Activated naive CD8-positive, alpha-beta T cell (primary cell): ENCODE measurements around the gene PTPN5.
"Not testable (repeated sequence)": the region's sequence is repeated elsewhere in the genome, so short reads cannot be mapped to it uniquely, and the experiment has no call there.

ENCODE experiments used
- H3K27ac Mint-ChIP-seq: one replicate; pipeline ENCODE4 v1.8.0; 2021; ENCODE audit warnings: mixed read lengths
- H3K27me3 Mint-ChIP-seq: one replicate; pipeline ENCODE4 v1.8.0; 2021; ENCODE audit warnings: mixed read lengths
- H3K36me3 Mint-ChIP-seq: one replicate; pipeline ENCODE4 v1.8.0; 2021; ENCODE audit warnings: mixed read lengths
- H3K4me1 Mint-ChIP-seq: one replicate; pipeline ENCODE4 v1.8.0; 2021; ENCODE audit warnings: low read depth, mixed read lengths
- H3K4me3 Mint-ChIP-seq: one replicate; pipeline ENCODE4 v1.8.0; 2021; ENCODE audit warnings: mild to moderate bottlenecking, mixed read lengths
- H3K9me3 Mint-ChIP-seq: one replicate; pipeline ENCODE4 v1.8.0; 2021; ENCODE audit warnings: low read depth, mixed read lengths

The PTPN5 gene

DNA sequence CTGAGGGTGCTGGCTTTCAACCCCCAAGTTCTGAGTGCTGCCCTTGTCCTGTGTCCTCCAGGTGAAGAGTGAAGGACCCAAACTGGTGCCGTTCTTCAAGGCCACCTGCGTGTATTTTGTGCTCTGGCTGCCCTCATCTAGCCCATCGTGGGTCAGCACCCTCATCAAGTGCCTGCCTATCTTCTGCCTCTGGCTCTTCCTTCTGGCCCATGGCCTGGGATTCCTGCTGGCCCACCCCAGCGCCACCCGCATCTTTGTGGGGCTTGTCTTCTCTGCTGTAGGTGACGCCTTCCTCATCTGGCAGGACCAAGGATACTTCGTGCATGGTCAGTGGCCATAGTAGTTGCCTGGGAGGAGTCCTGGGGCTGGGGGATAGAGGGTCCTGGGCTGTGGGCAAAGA lies 90.7 kb downstream of the PTPN5 start:
- peaks cover 26% of the 10 kb centered on the region for H3K4me1 Mint-ChIP-seq
- H3K27ac Mint-ChIP-seq, result no peak overlapping the region
- H3K36me3 Mint-ChIP-seq, result no peaks in the 10 kb centered on the region
- peak overlapping the region; percentile 50 for H3K4me3 Mint-ChIP-seq
- no peaks in the 10 kb centered on the region for H3K27me3 Mint-ChIP-seq
- H3K9me3 Mint-ChIP-seq, result no peaks in the 10 kb centered on the region

DNA sequence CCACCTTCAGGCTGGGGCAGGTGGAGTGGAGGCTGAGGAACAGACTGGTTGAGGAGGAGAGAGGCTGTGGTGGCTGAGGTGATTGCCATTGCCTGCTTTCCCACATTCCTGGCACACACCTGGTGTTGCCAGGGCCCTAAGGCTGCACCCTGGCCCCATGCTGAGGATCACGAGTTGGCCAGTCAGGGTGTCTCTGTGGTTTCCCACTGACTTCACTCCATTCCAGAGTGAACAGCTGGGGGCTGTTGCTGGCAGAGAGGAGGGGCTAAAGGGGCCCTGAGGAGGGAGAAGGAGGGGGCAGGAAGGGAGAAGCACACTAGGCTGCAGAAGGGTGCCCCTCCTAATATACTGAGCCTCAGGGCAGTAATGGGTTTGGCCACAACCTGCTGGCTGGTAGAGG lies 91.2 kb downstream of the PTPN5 start:
- Mint-ChIP-seq H3K9me3 (no peaks in the 10 kb centered on the region), H3K27me3 (no peaks in the 10 kb centered on the region), H3K4me3 (peak overlapping the region; percentile 83), H3K27ac (no peak overlapping the region), H3K4me1 (peaks cover 21% of the 10 kb centered on the region), H3K36me3 (no peaks in the 10 kb centered on the region)

DNA sequence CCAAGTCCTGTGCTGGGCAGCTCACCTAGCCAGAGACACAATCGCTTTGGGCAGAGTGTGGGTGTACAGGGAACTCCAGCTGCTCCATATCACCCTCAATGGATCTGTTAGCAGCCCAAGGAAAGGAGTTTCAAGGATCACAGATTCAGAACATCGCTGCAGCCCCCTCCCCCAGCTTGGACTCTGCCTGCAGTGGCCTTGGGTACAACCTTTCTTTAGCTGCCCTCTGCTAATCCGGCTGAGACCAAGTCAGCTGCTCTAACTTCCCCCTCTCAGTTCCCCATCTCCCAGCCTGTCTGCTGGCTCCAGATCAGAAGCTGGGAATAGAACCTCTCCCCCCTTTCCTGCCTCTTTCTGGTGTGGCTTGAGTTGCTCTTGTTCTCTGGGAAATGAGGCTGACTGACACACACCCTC lies 91.7 kb downstream of the PTPN5 start:
- Mint-ChIP-seq H3K4me3 (peak overlapping the region; percentile 83), H3K36me3 (no peaks in the 10 kb centered on the region)

DNA sequence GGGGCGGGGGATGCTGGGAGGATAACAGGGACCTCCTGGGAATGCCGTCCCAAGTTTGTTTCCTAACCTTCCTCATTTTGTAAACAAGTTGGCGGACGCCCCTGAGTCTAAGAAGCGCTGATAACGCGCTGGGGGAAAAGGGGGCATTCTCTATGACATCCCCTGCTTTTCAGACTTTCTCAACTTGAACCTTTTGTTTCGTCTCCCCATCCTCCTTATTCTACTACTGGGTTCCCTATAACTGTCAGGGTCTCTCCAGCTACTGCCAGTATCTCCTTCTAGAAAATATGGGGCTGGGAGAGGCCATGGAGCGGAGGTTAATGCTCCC lies 92.4 kb downstream of the PTPN5 start:
- H3K36me3 Mint-ChIP-seq, result no peaks in the 10 kb centered on the region

More for the DNA sequence above, 91.7 kb downstream of the PTPN5 start:
- H3K9me3 Mint-ChIP-seq, result no peaks in the 10 kb centered on the region
- H3K27me3 Mint-ChIP-seq, result no peaks in the 10 kb centered on the region
- H3K4me1 Mint-ChIP-seq, result peaks cover 16% of the 10 kb centered on the region
- no peak overlapping the region for H3K27ac Mint-ChIP-seq

DNA sequence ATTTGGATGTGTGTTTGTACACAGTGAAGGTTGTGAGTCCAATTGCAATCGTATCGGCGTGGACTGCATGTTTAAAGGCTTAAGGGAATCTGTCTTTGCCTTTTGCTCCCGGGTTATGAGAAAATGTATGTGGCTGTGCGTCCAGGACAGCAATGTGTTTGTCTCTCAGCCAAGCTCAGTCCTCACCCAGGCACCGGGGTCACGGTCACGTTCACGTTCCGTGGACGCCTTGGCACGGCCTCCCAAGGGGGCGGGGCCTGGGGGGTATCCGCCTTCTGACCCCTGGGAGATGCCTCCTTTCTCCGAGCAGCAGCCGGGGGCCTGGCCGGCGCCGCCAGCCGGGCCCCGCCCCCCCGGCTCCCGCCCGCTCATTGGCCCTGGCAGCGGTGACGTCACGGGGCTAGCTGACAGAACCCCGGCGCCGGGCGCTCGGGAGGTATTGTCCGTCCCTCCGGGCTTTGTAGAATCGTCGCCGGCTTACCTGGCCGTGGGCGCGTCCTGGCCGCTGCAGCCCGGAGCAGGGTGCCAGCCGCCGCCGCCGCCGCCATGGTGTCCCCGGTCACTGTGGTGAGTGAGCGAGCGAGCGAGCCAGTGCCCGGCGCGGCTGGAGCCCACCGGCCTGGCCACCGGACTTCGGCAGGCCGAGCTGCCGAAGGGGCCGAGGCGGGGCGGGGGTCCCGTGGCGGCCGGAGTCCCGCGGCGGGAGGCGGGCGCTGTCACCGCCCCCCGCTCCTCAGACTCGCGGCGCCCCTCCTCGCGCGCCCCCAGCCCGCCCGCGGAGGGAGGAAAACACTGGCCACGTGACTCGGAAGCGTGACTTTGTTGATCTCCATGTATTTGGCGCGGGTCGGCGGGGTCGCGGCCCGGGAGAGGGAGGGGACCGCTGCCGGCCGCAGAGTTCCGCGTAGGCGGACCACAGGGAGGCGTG lies 93.0 kb downstream of the PTPN5 start, which contains the start of gene TMEM86A:
TSS of gene TMEM86A (plus strand) at position 439 of the 928 bp plus-strand sequence. CDS start at position 547, 108 bp downstream.
- Mint-ChIP-seq H3K27me3 (no peaks in the 10 kb centered on the region), H3K4me3 (peak within 1 kb of the TSS; percentile 84), H3K27ac (peak within 1 kb of the TSS; percentile 51), H3K4me1 (peaks cover 13% of the 10 kb centered on the region), H3K36me3 (no peaks in the 10 kb centered on the region), H3K9me3 (no peaks in the 10 kb centered on the region)

More for the DNA sequence above, 92.4 kb downstream of the PTPN5 start:
- H3K4me3 Mint-ChIP-seq, result peak overlapping the region; percentile 83
- H3K9me3 Mint-ChIP-seq, result no peaks in the 10 kb centered on the region
- peaks cover 13% of the 10 kb centered on the region for H3K4me1 Mint-ChIP-seq
- H3K27me3 Mint-ChIP-seq, result no peaks in the 10 kb centered on the region
- H3K27ac Mint-ChIP-seq, result no peak overlapping the region

DNA sequence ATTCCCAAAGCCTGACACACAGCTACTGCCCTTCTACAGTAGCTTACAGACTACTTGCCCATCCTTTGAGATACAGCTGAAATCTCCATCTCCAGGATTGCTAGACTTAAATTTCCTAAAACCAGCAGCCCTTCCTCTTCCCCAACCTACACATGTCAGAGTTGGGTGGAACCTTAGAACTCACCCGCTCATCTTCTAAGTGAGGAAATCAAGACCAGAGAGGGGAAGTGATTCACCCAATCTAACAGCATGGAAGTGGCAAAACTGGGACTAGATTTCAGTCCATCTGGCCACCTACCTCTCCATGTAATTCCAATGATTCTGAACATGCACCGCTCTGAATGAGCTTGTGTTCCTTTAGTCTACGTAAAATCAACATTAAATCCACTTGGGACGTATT lies 94.0 kb downstream of the PTPN5 start:
- Mint-ChIP-seq H3K27ac (no peak overlapping the region), H3K36me3 (no peaks in the 10 kb centered on the region), H3K4me3 (no peak overlapping the region), H3K4me1 (peaks cover 13% of the 10 kb centered on the region), H3K27me3 (no peaks in the 10 kb centered on the region), H3K9me3 (no peaks in the 10 kb centered on the region)

DNA sequence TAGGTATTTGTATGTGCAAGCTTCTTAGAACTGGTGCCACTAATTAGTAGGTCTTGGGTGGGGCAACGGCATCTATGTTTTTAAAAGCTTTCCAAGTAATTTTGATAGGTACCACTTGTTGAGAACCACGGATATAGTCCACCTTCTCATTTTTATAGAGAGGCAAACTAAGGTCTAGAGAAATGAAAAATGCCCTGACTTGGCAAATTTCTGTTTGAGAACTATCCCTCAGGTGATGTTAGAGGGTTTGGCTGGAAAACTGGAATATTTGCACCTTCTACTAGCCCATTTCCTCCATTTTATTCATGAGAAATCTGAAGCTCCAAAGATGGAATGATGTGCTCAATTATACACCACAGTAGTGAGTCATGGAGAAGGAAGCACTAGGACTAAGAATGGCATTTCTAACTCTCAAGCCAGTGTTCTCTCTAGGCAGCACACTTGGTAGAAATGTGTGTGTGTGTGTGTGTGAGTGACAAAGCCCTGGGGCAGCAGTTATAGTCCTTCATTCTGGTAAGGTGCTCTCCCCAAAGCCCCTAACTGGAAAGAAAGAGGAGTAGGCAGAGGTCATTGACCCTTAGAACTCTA lies 94.9 kb downstream of the PTPN5 start:
- no peaks in the 10 kb centered on the region for H3K27me3 Mint-ChIP-seq
- no peak overlapping the region for H3K27ac Mint-ChIP-seq
- peak overlapping the region; percentile 38 for H3K4me3 Mint-ChIP-seq
- no peaks in the 10 kb centered on the region for H3K9me3 Mint-ChIP-seq
- H3K4me1 Mint-ChIP-seq, result peaks cover 13% of the 10 kb centered on the region
- H3K36me3 Mint-ChIP-seq, result no peaks in the 10 kb centered on the region

DNA sequence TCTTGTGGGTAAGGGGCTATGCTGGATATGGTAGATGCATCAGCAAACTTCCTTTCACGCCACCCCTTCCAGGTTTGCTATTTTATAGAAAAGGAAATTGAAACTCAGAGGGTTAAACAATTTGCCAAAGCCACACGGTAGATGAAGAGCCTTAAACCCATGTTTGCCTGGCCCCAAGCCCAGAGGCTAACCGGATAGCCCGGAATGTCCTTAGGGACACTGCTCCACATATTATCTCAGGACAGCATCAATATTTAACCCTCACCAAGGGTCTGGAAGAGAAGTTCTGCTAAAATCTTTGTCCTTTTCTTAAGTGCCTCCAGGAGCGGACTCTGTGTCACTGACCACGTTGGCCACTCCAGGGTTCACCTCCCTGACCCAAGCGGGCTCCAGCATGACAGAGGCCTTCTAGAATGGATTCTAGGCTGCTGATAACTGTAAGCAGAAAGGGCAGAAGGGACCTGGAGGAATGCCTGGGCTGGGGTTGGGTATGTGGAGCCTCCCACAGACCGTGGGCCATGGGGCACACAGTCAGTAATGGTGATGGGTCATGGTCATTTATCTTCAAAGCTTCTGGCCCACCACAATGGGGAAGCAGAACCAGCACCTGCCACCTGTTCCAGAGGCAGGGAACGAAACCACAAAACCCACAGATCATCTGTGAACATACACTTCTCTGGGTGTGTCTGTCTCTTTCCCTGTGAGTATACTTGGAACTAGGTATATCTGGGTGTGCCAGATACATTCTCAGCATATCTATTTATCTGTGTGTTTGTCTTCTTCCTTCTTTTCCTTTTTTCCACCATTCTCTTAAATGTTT lies 98.4 kb downstream of the PTPN5 start:
- H3K9me3 Mint-ChIP-seq, result no peaks in the 10 kb centered on the region
- no peak overlapping the region for H3K4me3 Mint-ChIP-seq
- no peak overlapping the region for H3K27ac Mint-ChIP-seq
- H3K27me3 Mint-ChIP-seq, result no peaks in the 10 kb centered on the region
- no peaks in the 10 kb centered on the region for H3K36me3 Mint-ChIP-seq
- H3K4me1 Mint-ChIP-seq, result peaks cover 3% of the 10 kb centered on the region

DNA sequence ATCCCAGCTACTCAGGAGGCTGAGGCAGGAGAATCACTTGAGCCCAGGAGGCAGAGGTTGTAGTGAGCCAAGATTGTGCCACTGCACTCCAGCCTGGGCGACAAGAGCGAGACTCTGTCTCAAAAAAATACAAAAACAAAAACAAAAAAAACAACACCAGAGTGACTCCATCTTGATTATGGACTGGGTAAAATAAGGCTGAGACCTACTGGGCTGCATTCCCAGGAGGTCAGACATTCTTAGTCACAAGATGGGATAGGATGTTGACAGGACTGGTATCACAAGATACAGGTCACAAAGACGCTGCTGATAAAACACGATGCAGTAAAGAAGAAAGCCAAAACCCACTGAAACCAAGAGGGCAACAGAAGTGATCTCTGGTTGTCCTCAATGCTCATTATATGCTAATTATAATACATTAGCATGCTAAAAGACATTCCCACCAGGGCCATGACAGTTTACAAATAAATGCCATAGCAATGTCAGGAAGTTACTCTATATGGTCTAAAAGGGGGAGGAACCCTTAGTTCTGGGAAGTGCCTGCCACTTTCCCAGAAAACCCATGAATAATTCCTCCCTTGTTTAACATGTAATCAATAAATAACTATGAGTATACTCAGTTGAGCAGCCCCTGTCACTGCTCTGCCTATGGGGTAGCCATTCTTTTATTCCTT lies 100.0 kb downstream of the PTPN5 start:
- H3K27ac Mint-ChIP-seq, H3K4me3 Mint-ChIP-seq, H3K9me3 Mint-ChIP-seq, H3K36me3 Mint-ChIP-seq, H3K4me1 Mint-ChIP-seq, H3K27me3 Mint-ChIP-seq: not testable (repeated sequence)

DNA sequence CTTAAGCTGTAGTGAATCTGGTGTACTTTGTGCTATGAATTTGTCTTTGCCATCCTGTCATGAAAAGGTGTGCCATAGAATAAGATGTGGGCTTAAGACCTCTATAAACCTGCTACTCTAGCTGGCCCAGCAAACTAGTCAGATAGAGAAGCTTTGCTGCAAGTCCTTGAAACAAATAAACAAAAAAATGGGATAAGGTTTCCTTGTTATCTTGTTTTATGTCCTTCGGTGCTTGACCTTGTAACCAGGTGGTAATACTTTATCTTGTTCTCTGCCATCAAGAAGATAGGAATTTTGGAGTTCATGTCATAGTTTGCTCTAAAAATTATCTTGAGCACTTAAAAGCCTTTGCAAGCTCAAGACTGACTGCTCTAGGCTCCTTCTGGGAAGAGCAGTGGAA lies 107.3 kb downstream of the PTPN5 start:
- Mint-ChIP-seq H3K4me1 (peaks cover 4% of the 10 kb centered on the region), H3K4me3 (no peak overlapping the region), H3K27ac (no peak overlapping the region), H3K36me3 (no peaks in the 10 kb centered on the region), H3K27me3 (no peaks in the 10 kb centered on the region), H3K9me3 (no peaks in the 10 kb centered on the region)

DNA sequence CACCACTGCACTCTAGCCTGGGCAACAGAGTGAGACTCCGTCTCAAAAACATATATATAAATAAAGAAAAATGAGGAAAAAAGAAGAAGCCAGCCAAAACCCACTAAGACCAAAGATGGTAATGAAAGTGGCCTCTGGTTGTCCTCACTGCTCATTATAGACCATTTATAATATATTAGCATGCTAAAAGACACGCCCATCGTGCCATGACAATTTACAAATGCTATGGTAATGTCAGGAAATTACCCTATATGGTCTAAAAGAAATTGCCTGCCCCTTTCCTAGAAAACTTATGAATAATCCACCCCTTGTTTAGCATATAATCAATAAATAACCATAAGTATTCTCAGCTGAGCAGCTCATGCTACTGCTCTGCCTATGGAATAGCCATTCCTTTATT lies 109.1 kb downstream of the PTPN5 start:
- Mint-ChIP-seq H3K4me3 (no peak overlapping the region), H3K4me1 (peaks cover 11% of the 10 kb centered on the region), H3K27ac (no peak overlapping the region), H3K27me3 (no peaks in the 10 kb centered on the region), H3K9me3 (no peaks in the 10 kb centered on the region), H3K36me3 (no peaks in the 10 kb centered on the region)

DNA sequence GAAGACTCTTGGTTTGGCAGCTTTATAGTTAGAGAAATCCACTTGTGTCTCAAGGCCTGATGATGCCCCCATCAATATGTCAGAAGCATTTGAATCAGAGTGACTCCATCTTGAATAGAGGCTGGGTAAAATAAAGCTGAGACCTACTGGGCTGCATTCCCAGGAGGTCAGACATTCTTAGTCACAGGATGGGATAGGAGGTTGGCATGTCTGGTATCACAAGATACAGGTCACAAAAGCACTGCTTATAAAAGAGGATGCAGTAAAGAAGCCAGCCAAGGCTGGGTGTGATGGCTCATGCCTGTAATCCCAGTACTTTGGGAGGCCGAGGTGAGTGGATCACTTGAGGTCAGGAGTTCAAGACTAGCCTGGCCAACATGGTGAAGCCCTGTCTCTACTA lies 109.6 kb downstream of the PTPN5 start:
- H3K4me3 Mint-ChIP-seq, H3K9me3 Mint-ChIP-seq, H3K27ac Mint-ChIP-seq, H3K36me3 Mint-ChIP-seq, H3K27me3 Mint-ChIP-seq: not testable (repeated sequence)
- H3K4me1 Mint-ChIP-seq, result peaks cover 12% of the 10 kb centered on the region
